ENCODE data around the gene CCDC85B. TPM values are rescaled to one million over a fixed set of nuclear protein-coding genes. Genes with fewer than 3 reads are reported as not detected.
A peak's percentile ranks its signal among the peaks of the same experiment; 100 is the strongest.

The CCDC85B gene
- polyA plus RNA-seq, 1 donor = 22.2 TPM

- no peak for DNase-seq
Measured at GRCh38 chr11:65912845-65913244, 22.4 kb downstream of the CCDC85B start.

GRCh38 chr11:65915101-65915820 is 24.8 kb downstream of the CCDC85B start:
- no peak for DNase-seq

DNA sequence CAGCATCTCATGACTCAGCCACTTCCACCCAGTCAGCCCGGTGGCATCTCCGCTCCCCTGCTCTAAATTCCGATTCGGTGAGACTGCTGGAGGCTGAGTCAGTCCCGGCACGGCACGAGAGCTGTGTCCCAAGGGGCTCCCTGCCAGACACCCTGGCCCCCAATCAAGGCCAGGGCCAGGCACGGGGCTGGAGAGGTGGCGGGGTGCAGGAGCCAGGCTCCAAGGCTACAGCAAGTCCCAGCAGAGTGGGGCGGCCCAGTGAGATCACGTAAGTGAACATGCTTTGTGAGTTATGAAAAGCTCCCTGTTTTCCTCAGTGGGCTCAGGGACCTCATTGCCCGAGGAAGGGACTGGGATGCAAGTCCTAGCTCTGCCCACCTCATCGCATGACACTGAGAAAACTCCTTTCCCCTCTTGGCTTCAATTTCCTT is 25.4 kb downstream of the CCDC85B start:
- no peak for DNase-seq

DNA sequence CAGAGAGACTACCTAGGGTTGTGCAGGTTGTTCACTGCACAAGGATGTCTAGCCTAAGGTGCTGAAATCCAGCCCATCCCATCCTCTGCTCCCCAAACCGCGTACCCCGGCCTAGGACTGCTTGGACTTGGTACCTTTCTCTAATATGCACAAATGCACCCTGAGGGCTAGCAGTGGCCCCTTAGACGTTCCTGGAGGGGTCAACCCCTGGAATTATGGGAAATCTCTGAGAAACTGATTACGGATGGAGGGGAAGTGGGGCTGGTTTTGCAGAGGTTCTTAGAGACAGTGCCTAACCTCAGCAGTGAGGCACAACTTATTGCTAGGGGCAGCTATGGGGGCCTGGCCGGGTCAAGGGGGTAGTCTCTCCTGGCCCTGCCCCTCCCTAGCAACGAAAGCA is 25.9 kb downstream of the CCDC85B start:
- DNase-seq = no peak

- DNase-seq = no peak
Measured at GRCh38 chr11:65917077-65917433, 26.6 kb downstream of the CCDC85B start.

- no peak for DNase-seq
Measured at GRCh38 chr11:65917434-65918210, 27.1 kb downstream of the CCDC85B start.

GRCh38 chr11:65918211-65919140 is 28.0 kb downstream of the CCDC85B start, which contains the start of gene C11orf68:
TSS of gene C11orf68 (minus strand) at chr11:65919062. CDS start at chr11:65919031, 31 bp downstream.
- peak; percentile 43 for DNase-seq

- peak; percentile 97 for DNase-seq
Measured at GRCh38 chr11:65919141-65919572, 28.7 kb downstream of the CCDC85B start, which contains the start of gene DRAP1. TSS of gene DRAP1 (plus strand) at chr11:65919426. CDS start at chr11:65919502, 76 bp downstream.

GRCh38 chr11:65919573-65920371 is 29.3 kb downstream of the CCDC85B start:
- DNase-seq = no peak

GRCh38 chr11:65920372-65920802 is 29.9 kb downstream of the CCDC85B start:
- DNase-seq = no peak

- DNase-seq = no peak
Measured at GRCh38 chr11:65921033-65921555, 30.6 kb downstream of the CCDC85B start.

- DNase-seq = no peak
Measured at GRCh38 chr11:65921876-65922275, 31.4 kb downstream of the CCDC85B start.

DNA sequence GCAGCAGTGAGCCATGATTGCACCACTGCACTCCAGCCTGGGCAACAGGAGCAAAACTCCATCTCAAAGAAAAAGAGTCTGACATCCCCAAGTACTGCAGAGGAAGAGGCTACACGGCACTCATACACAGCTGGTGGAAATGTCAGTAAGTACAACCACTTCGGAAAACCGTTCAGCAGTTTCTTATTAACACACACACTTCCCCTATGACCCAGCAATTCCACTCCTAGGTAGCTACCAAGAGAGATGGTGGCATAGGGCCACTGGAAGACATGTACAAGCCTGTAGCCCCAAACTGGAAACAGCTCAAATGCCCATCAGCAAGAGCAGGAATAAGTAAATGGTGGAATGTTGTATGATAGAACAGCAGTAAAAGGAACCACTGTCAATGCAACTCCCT is 32.1 kb downstream of the CCDC85B start:
- DNase-seq = no peak

- no peak for DNase-seq
Measured at GRCh38 chr11:65925397-65925796, 34.9 kb downstream of the CCDC85B start.

DNA sequence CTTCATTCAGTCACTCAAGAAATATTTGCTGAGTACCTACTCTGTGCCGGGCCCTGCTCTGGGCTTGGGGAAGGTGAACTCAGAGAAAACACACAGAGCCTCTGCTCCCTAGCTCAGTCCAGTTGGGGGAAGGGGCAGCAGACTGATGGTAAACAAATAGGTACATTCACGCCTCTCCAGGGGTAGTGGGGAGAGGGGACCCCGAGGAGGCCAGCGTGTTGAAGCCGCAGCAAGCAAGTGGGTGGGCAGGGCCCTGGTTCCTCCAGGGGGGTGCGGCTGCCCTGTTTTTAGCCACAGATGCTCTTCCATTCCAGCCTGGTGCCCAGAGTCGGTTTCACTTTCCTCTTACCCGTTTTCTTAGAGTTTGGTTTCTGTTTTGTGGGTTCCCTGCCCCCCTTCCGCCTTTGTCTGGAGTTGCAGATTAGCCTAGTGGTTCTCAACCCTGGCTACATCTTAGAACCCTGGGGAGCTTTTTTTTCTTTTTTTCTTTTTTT is 37.5 kb downstream of the CCDC85B start:
- DNase-seq = no peak

DNA sequence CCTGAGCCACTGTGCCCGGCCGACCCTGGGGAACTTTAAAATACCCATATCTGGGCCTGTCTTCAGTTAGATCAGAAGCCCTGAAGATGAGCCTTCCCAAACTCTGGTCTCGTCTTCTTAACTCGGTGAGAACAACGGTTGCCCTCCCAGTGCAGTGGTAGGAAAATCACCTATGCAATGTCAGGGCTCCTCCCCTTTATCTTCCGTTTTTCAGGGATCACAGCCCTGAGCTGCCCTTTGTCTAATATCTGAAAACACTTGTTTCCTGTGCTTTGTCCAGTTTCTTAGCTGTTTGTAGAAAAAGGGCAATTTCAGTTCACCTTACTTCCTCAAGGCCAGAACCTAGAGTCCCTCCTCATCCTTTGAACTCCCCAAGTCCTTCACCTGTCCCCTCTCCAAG is 38.2 kb downstream of the CCDC85B start:
- no peak for DNase-seq

DNA sequence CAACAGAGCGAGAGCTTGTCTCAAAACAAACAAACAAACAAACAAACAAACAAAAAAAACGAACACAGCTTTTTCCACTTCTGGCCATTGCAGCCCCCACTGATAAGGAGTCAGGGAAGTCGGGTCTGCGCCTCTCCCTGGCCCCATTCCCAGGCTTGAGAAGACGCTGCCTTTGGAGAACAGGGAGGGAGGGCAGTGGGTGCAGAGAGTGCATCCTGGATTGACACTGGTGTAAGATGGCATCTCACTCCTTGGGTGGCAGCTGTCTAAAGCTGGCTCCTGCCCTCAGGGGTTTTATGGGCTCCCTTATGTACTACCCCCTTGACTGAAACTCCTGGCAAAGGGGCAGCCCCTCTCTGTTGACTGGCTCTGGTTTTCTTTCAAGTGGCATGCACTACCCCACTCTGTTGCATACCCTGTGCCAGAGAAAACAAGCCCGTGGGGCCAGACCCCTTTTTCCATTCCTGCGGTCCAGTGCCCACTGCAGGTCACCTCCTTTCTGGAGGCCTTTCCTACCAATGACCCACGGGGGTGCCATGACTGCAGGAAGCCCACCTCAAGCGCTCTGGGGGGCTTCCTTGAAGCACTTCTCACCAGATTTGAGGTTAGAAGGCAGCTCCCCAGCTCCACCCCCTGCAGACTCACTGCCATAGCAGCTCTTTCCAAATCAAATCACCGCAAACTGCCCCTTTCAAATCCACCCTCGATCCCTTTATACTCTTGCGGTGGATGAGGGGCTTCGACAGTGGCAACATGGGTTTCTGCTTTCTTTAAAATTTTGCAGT is 41.5 kb downstream of the CCDC85B start:
- DNase-seq = no peak

DNA sequence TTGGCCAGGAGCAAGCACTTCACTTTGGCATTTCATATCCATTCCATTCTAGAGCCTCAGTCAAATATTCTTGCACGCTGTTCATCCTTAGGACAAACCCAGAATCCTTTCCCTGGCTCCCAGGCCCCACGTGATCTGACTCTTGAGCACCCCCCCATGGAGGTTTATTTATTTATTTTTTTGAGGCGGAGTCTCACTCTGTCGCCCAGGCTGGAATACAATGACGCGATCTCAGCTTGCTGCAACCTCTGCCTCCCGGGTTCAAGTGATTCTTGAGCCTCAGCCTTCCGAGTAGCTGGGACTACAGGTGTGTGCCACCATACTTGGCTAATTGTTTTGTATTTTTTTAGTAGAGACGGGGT is 42.1 kb downstream of the CCDC85B start:
- no peak for DNase-seq

DNA sequence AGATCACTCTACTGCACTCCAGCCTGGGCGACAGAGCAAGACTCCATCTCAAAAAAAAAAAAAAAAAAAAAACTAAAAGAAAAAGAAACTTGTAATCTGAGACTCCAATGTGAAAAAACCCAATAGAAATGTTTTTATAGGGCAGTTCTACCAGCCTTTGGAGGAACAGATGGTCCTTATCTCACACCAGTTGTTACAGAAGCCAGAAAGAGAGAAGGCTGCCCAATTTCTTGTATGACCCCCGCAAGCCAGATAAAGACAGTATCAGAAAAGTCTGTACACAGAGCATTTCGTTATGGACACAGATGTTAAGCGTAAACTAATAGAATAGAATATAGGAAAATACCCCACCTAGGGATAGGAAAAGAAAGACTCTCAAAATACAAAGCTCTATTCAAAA is 43.5 kb downstream of the CCDC85B start:
- no peak for DNase-seq

DNA sequence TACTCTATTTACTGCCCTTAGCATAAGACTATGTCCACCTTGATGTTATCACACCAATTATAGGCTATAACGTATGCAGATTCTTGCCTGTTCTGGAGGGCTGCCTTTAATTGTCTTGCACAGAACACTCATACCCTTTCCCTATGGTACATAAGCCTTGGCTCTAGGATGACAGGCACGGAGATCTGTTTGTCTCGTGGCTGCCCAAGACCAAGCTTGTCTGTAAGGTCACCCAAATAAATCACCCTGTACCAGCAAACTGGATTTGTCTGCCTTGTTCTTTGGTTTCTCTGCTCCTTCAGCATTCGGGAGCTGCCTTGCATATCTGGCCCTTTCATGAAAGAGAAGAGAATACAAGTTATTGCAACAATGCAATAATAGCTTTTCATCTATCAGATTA is 47.3 kb downstream of the CCDC85B start:
- DNase-seq = no peak

All from hindlimb muscle (tissue), 1 donor.